Keratinocyte (primary cell): ENCODE measurements around the gene PLB1. TPM values are rescaled to one million over a fixed set of nuclear protein-coding genes. Genes with fewer than 3 reads are reported as not detected.

Experiments used
- DNase-seq: peaks from one replicate; pipeline ENCODE4 v3.0.0-alpha.2; 2011; ENCODE audit warnings: low read depth, missing footprints, low spot score
- FAIRE-seq: peaks from 2 replicates; lab custom pipeline; 2011; peaks lifted over from hg19 to GRCh38; lab: Jason Lieb, UNC
- H2AFZ ChIP-seq: 2 replicates; pipeline ENCODE4 v1.6.0; 2012; ENCODE audit warnings: low read length, control low read depth, inconsistent platforms; ENCODE audit not compliant: control insufficient read depth
- H3K27ac ChIP-seq: 2 replicates; pipeline ENCODE4 v1.5.1; 2011; ENCODE audit warnings: low read length; ENCODE audit not compliant: control insufficient read depth, insufficient read depth
- H3K27me3 ChIP-seq: 3 replicates; pipeline ENCODE4 v1.6.0; 2011; ENCODE audit warnings: low read length; ENCODE audit not compliant: control insufficient read depth, insufficient read depth; ENCODE audit errors: extremely low read depth
- H3K36me3 ChIP-seq, 2 experiments: 2 replicates in 1 of 2; 3 replicates in 1 of 2; pipeline ENCODE4 v1.5.1; 2011; ENCODE audit warnings: low read length in 2 of 2, mild to moderate bottlenecking in 1 of 2; ENCODE audit not compliant: control insufficient read depth in 2 of 2, insufficient read depth in 2 of 2; ENCODE audit errors: extremely low read depth in 1 of 2
- H3K4me1 ChIP-seq: 3 replicates; pipeline ENCODE4 v1.5.1; 2011; ENCODE audit warnings: low read length; ENCODE audit not compliant: control insufficient read depth, insufficient read depth; ENCODE audit errors: extremely low read depth
- H3K4me2 ChIP-seq: 3 replicates; pipeline ENCODE4 v1.6.0; 2011; ENCODE audit warnings: low read depth, low read length; ENCODE audit not compliant: control insufficient read depth, insufficient read depth; ENCODE audit errors: extremely low read depth
- H3K4me3 ChIP-seq, 3 experiments: fragments of 200-600 bp in 1 of 3; sonication (generic) in 1 of 3; 2 replicates in 2 of 3; 3 replicates in 1 of 3; pipeline ENCODE4 v1.5.1; 2011 to 2016; ENCODE audit warnings: low read length in 3 of 3, mild to moderate bottlenecking in 3 of 3, control low read depth in 2 of 3, inconsistent platforms in 1 of 3, low read depth in 1 of 3, mixed read lengths in 1 of 3, mixed run types in 1 of 3, moderate library complexity in 1 of 3; ENCODE audit not compliant: control insufficient read depth in 2 of 3, insufficient read depth in 2 of 3; ENCODE audit errors: extremely low read depth in 1 of 3
- H3K79me2 ChIP-seq: 2 replicates; pipeline ENCODE4 v1.6.0; 2012; ENCODE audit warnings: low read length; ENCODE audit not compliant: control insufficient read depth, insufficient read depth
- H3K9ac ChIP-seq: 3 replicates; pipeline ENCODE4 v1.6.0; 2011; ENCODE audit warnings: low read length; ENCODE audit not compliant: control insufficient read depth, insufficient read depth; ENCODE audit errors: extremely low read depth
- H3K9me1 ChIP-seq: 3 replicates; pipeline ENCODE4 v1.6.0; 2011; ENCODE audit warnings: low read length; ENCODE audit not compliant: control insufficient read depth, insufficient read depth; ENCODE audit errors: extremely low read depth
- H3K9me3 ChIP-seq: 2 replicates; pipeline ENCODE4 v1.5.1; 2012; ENCODE audit warnings: low read depth, low read length; ENCODE audit not compliant: control insufficient read depth
- H4K20me1 ChIP-seq: 3 replicates; pipeline ENCODE4 v1.6.0; 2011; ENCODE audit warnings: low read length; ENCODE audit not compliant: control insufficient read depth, insufficient read depth; ENCODE audit errors: extremely low read depth
- EZH2 ChIP-seq: IDR thresholded peaks from one replicate; pipeline ENCODE4 v1.6.1; 2012; ENCODE audit warnings: inconsistent platforms, mild to moderate bottlenecking, low read length, moderate library complexity
- dilution Hi-C: fragments of 300-500 bp; cut with MboI; formaldehyde crosslinking; loops from one replicate; pipeline ENCODE4 v1.7.0; 2020; ENCODE audit warnings: low sequenced_read_pairs; ENCODE audit not compliant: extremely low pct_ligation_motif_present
- polyA plus RNA-seq, 5 experiments: library from polyadenylated mRNA; depleted of rRNA in 3 of 5; stranded (reverse) in 3 of 5; stranded (forward) in 1 of 5; unstranded in 1 of 5; fragments of >200 nt; gene quantifications; 1 replicate in 1 of 5; 2 replicates in 3 of 5; 3 replicates in 1 of 5; pipeline versions ENCODE4 v1.2.1 to v1.2.3, GENCODE V29; 2011 to 2012; ENCODE audit warnings: missing spikeins in 2 of 5, low read depth in 1 of 5, low replicate concordance in 1 of 5
- small RNA-seq, 3 experiments: library from RNA; depleted of rRNA; stranded (forward); fragments of <200 nt; gene quantifications; one replicate each; pipeline ENCODE3, GENCODE V24; 2012; ENCODE audit warnings: low read depth in 3 of 3, low replicate concordance in 1 of 3; ENCODE audit not compliant: insufficient read length in 3 of 3
- TF ChIP-seq, protein P1 (sequence below), 3 experiments: IDR thresholded peaks in 1 of 3; conservative IDR thresholded peaks in 1 of 3; optimal IDR thresholded peaks in 1 of 3; 2 replicates in 2 of 3; 3 replicates in 1 of 3; pipeline versions ENCODE3 to v1.5.1; 2011; ENCODE audit warnings: low read length in 3 of 3, mild to moderate bottlenecking in 3 of 3, moderate library complexity in 2 of 3, control low read depth in 1 of 3, inconsistent platforms in 1 of 3; ENCODE audit not compliant: insufficient read depth in 2 of 3; ENCODE audit errors: extremely low read depth in 1 of 3

Gene PLB1
- polyA plus RNA-seq, 1 donor (not counting 4 experiments of a cell fraction or from before 2014, with no cell fraction given) = 6.7 TPM

DNA sequence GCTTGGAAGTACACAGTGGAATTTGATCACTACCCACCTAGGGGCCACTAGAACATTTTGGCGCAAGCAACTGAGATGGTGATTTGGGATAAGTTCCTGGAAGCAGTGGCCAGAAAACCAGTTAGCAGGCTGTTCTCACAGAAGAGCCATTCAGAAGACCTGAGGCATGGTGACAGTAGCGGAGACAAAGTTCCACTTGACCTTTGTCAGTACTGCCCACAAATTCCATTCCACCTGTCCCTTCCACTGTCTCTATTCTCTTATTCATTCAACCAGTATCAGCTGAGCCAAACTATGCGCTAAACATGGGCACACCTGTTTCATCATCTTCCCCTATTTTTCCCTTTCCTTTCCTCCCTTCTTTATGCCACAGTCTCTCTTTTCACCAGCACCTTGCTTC lies 196.6 kb downstream of the PLB1 start:
- no peaks in the 10 kb centered on the region for H3K36me3 ChIP-seq
- no peaks in the 10 kb centered on the region for H3K4me1 ChIP-seq
- no peak overlapping the region for H3K9ac ChIP-seq
- no peak overlapping the region for H2AFZ ChIP-seq
- no peaks in the 10 kb centered on the region for H3K79me2 ChIP-seq
- FAIRE-seq = no peak
- dilution Hi-C loops = no loop called here
- no peak overlapping the region for H3K4me2 ChIP-seq
- H3K9me3 ChIP-seq = no peaks in the 10 kb centered on the region
- no peak overlapping the region for H3K4me3 ChIP-seq
- no peaks in the 10 kb centered on the region for H3K9me1 ChIP-seq
- no peaks in the 10 kb centered on the region for H3K27me3 ChIP-seq
- no peak overlapping the region for H3K27ac ChIP-seq
- no peaks in the 10 kb centered on the region for H4K20me1 ChIP-seq
- TF ChIP-seq, protein P1, sequence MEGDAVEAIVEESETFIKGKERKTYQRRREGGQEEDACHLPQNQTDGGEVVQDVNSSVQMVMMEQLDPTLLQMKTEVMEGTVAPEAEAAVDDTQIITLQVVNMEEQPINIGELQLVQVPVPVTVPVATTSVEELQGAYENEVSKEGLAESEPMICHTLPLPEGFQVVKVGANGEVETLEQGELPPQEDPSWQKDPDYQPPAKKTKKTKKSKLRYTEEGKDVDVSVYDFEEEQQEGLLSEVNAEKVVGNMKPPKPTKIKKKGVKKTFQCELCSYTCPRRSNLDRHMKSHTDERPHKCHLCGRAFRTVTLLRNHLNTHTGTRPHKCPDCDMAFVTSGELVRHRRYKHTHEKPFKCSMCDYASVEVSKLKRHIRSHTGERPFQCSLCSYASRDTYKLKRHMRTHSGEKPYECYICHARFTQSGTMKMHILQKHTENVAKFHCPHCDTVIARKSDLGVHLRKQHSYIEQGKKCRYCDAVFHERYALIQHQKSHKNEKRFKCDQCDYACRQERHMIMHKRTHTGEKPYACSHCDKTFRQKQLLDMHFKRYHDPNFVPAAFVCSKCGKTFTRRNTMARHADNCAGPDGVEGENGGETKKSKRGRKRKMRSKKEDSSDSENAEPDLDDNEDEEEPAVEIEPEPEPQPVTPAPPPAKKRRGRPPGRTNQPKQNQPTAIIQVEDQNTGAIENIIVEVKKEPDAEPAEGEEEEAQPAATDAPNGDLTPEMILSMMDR (optimal IDR thresholded peaks at IDR 0.05 in 1 of 3, IDR thresholded peaks at IDR 0.05 in 1 of 3, conservative IDR thresholded peaks at IDR 0.05 in 1 of 3; ENCODE audit: extremely low read depth in 1 of 3, insufficient read depth in 2 of 3, low read length in 3 of 3) = no peak
- no peak for TF ChIP-seq EZH2
- DNase-seq = no peak

DNA sequence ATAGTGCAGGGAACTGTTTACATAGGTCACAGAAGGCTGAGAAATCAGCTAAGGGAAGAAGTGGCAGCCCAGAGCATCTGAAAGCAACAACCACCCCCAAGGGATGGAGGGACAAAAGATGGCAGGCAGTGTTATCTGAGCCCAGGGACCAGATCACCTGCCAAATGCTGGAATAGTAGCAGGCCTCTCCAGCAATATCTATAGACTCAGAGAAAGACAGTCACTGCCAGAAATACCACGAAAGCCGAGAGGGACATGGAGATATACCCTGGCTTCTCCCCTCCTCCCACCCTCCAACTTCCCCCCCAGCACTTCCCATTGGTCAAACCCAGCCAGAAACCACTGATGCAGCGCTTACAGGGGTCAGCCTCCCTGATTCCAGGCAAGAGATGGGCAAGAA lies 197.4 kb downstream of the PLB1 start:
- Histone ChIP-seq H3K27me3 (no peaks in the 10 kb centered on the region), H3K79me2 (no peaks in the 10 kb centered on the region), H3K27ac (no peak overlapping the region), H3K4me2 (no peak overlapping the region), H3K4me1 (no peaks in the 10 kb centered on the region), H3K9me1 (no peaks in the 10 kb centered on the region), H3K4me3 (no peak overlapping the region), H3K9me3 (no peaks in the 10 kb centered on the region), H3K9ac (no peak overlapping the region), H4K20me1 (no peaks in the 10 kb centered on the region), H3K36me3 (no peaks in the 10 kb centered on the region), H2AFZ (no peak overlapping the region)
- FAIRE-seq = no peak
- dilution Hi-C loops = no loop called here
- no peak for DNase-seq
- TF ChIP-seq EZH2 = no peak
- TF ChIP-seq, protein P1 (optimal IDR thresholded peaks at IDR 0.05 in 1 of 3, IDR thresholded peaks at IDR 0.05 in 1 of 3, conservative IDR thresholded peaks at IDR 0.05 in 1 of 3; ENCODE audit: extremely low read depth in 1 of 3, insufficient read depth in 2 of 3, low read length in 3 of 3) = no peak

Small RNA genes within 50 kb of the gene (small RNA-seq; reads per million reads assigned to genes)
- gene RNA5SP89 (0 reads per million in 3 experiments), gene SNRPGP7 (0 reads per million in 3 experiments)

Other genes with a start within 250 kb of the PLB1 start
- gene FOSL2, start 103.2 kb upstream of the PLB1 start, polyA plus RNA-seq = 20.4 to 32.7 TPM (median 24.1 TPM) in 3 replicates